ENCODE data around the gene RPL35. TPM values are rescaled to one million over a fixed set of nuclear protein-coding genes. Genes with fewer than 3 reads are reported as not detected.

RPL35 gene
- total and polyA plus RNA-seq, 7 experiments from 2014 or later, result 1,415 to 2,135 (median 1,872) TPM

- peaks cover 0 to 87% (median 7%) of the 10 kb centered on the region in 3 experiments for H3K36me3 ChIP-seq (ENCODE audit: control insufficient read depth in 2 of 3, insufficient read depth in 3 of 3, low read length in 3 of 3)
- ATAC-seq, result no peak
Observed at GRCh38 chr9:124886461-124886860, 24.7 kb upstream of the RPL35 start.

GRCh38 chr9:124885551-124885950 lies 23.8 kb upstream of the RPL35 start:
- Histone ChIP-seq H3K27me3 (ENCODE audit: control insufficient read depth in 2 of 2, insufficient read depth in 2 of 2, low read length in 2 of 2) (no peaks in the 10 kb centered on the region), H3K4me1 (ENCODE audit: control insufficient read depth in 2 of 2, insufficient read depth in 2 of 2, low read length in 2 of 2) (peaks cover 0 to 8% of the 10 kb centered on the region in 2 donors), H3K4me3 (ENCODE audit: low read length) (no peak overlapping the region), H3K36me3 (ENCODE audit: control insufficient read depth in 2 of 3, insufficient read depth in 3 of 3, low read length in 3 of 3) (peaks cover 0 to 87% (median 4%) of the 10 kb centered on the region in 3 experiments), H3K27ac (ENCODE audit: low read depth, low read length) (no peak overlapping the region), H3K9me3 (ENCODE audit: control insufficient read depth in 2 of 3, low read length in 3 of 3) (no peaks in the 10 kb centered on the region)
- ChIA-PET CTCF (interaction anchor here (1.0 kb wide), 1 partner anchor 33 kb away, joined by 3 read pairs; no protein-coding TSS in a partner anchor), POLR2A (no interaction called here)
- DNase-seq, result no peak
- Mint-ChIP-seq H3K36me3 (peaks cover 17 to 71% (median 50%) of the 10 kb centered on the region in 5 donors), H3K9me3 (no peaks in the 10 kb centered on the region), H3K27ac (no peak overlapping the region), H3K4me3 (peak overlapping the region in 1 of 10 donors; percentile 21), H3K27me3 (peaks cover 0 to 3% (median 0%) of the 10 kb centered on the region in 5 donors), H3K4me1 (peaks cover 0 to 6% (median 0%) of the 10 kb centered on the region in 7 donors)
- intact Hi-C loops (cut with micrococcal nuclease), result no loop called here
- no peak for ATAC-seq

More at GRCh38 chr9:124886461-124886860, 24.7 kb upstream of the RPL35 start:
- H3K27ac ChIP-seq (ENCODE audit: low read depth, low read length), result no peak overlapping the region
- H3K9me3 Mint-ChIP-seq, result no peaks in the 10 kb centered on the region
- DNase-seq, result no peak
- ChIA-PET CTCF (interaction anchor here (1.0 kb wide), 1 partner anchor 34 kb away, joined by 3 read pairs; no protein-coding TSS in a partner anchor), POLR2A (no interaction called here)
- H3K27me3 ChIP-seq (ENCODE audit: control insufficient read depth in 2 of 2, insufficient read depth in 2 of 2, low read length in 2 of 2), result no peaks in the 10 kb centered on the region
- intact Hi-C loops (cut with micrococcal nuclease), result no loop called here
- H3K9me3 ChIP-seq (ENCODE audit: control insufficient read depth in 2 of 3, low read length in 3 of 3), result no peaks in the 10 kb centered on the region
- no peaks in the 10 kb centered on the region for H3K4me1 ChIP-seq (ENCODE audit: control insufficient read depth in 2 of 2, insufficient read depth in 2 of 2, low read length in 2 of 2)
- H3K4me1 Mint-ChIP-seq, result peaks cover 0 to 6% (median 0%) of the 10 kb centered on the region in 7 donors
- no peak overlapping the region for H3K27ac Mint-ChIP-seq
- peaks cover 19 to 76% (median 55%) of the 10 kb centered on the region in 5 donors for H3K36me3 Mint-ChIP-seq
- H3K4me3 ChIP-seq (ENCODE audit: low read length), result no peak overlapping the region
- peaks cover 0 to 5% (median 0%) of the 10 kb centered on the region in 5 donors for H3K27me3 Mint-ChIP-seq
- no peak overlapping the region for H3K4me3 Mint-ChIP-seq

GRCh38 chr9:124884376-124884775 lies 22.6 kb upstream of the RPL35 start:
- POLR2A ChIA-PET, result no interaction called here
- peaks cover 13 to 60% (median 39%) of the 10 kb centered on the region in 5 donors for H3K36me3 Mint-ChIP-seq
- CTCF ChIA-PET, result no interaction called here
- Histone ChIP-seq H3K36me3 (ENCODE audit: control insufficient read depth in 2 of 3, insufficient read depth in 3 of 3, low read length in 3 of 3) (peaks cover 6 to 86% (median 7%) of the 10 kb centered on the region in 3 experiments), H3K27ac (ENCODE audit: low read depth, low read length) (no peak overlapping the region), H3K27me3 (ENCODE audit: control insufficient read depth in 2 of 2, insufficient read depth in 2 of 2, low read length in 2 of 2) (no peaks in the 10 kb centered on the region), H3K4me3 (ENCODE audit: low read length) (no peak overlapping the region), H3K4me1 (ENCODE audit: control insufficient read depth in 2 of 2, insufficient read depth in 2 of 2, low read length in 2 of 2) (peaks cover 0 to 9% of the 10 kb centered on the region in 2 donors), H3K9me3 (ENCODE audit: control insufficient read depth in 2 of 3, low read length in 3 of 3) (no peaks in the 10 kb centered on the region)
- intact Hi-C loops (cut with micrococcal nuclease), result no loop called here
- no peak overlapping the region for H3K27ac Mint-ChIP-seq
- H3K4me3 Mint-ChIP-seq, result no peak overlapping the region
- DNase-seq (no peak), ATAC-seq (no peak)
- peaks cover 0 to 6% (median 0%) of the 10 kb centered on the region in 7 donors for H3K4me1 Mint-ChIP-seq
- no peaks in the 10 kb centered on the region for H3K9me3 Mint-ChIP-seq
- no peaks in the 10 kb centered on the region for H3K27me3 Mint-ChIP-seq

GRCh38 chr9:124882231-124882630 lies 20.5 kb upstream of the RPL35 start:
- H3K4me3 Mint-ChIP-seq, result no peak overlapping the region
- ATAC-seq (no peak), DNase-seq (no peak)
- ChIA-PET CTCF (no interaction called here), POLR2A (no interaction called here)
- H3K27ac Mint-ChIP-seq, result no peak overlapping the region
- H3K27ac ChIP-seq (ENCODE audit: low read depth, low read length), result no peak overlapping the region
- no peaks in the 10 kb centered on the region for H3K9me3 Mint-ChIP-seq
- peaks cover 0 to 6% (median under 1%) of the 10 kb centered on the region in 7 donors for H3K4me1 Mint-ChIP-seq
- H3K9me3 ChIP-seq (ENCODE audit: control insufficient read depth in 2 of 3, low read length in 3 of 3), result no peaks in the 10 kb centered on the region
- no peaks in the 10 kb centered on the region for H3K27me3 ChIP-seq (ENCODE audit: control insufficient read depth in 2 of 2, insufficient read depth in 2 of 2, low read length in 2 of 2)
- intact Hi-C loops (cut with micrococcal nuclease), result no loop called here
- peaks cover 13 to 62% (median 35%) of the 10 kb centered on the region in 5 donors for H3K36me3 Mint-ChIP-seq
- no peaks in the 10 kb centered on the region for H3K27me3 Mint-ChIP-seq
- H3K4me1 ChIP-seq (ENCODE audit: control insufficient read depth in 2 of 2, insufficient read depth in 2 of 2, low read length in 2 of 2), result peaks cover 0 to 9% of the 10 kb centered on the region in 2 donors
- no peak overlapping the region for H3K4me3 ChIP-seq (ENCODE audit: low read length)
- H3K36me3 ChIP-seq (ENCODE audit: control insufficient read depth in 2 of 3, insufficient read depth in 3 of 3, low read length in 3 of 3), result peaks cover 9 to 86% (median 11%) of the 10 kb centered on the region in 3 experiments

- Mint-ChIP-seq H3K4me3 (no peak overlapping the region), H3K27me3 (no peaks in the 10 kb centered on the region), H3K9me3 (no peaks in the 10 kb centered on the region), H3K36me3 (peaks cover 12 to 58% (median 31%) of the 10 kb centered on the region in 5 donors), H3K4me1 (peaks cover 0 to 10% (median 6%) of the 10 kb centered on the region in 7 donors), H3K27ac (peak overlapping the region in 1 of 9 donors; percentile 9)
- peak in 1 of 9 donors; percentile 5 for DNase-seq
- Histone ChIP-seq H3K4me3 (ENCODE audit: low read length) (no peak overlapping the region), H3K36me3 (ENCODE audit: control insufficient read depth in 2 of 3, insufficient read depth in 3 of 3, low read length in 3 of 3) (peaks cover 9 to 86% (median 16%) of the 10 kb centered on the region in 3 experiments), H3K27ac (ENCODE audit: low read depth, low read length) (no peak overlapping the region), H3K27me3 (ENCODE audit: control insufficient read depth in 2 of 2, insufficient read depth in 2 of 2, low read length in 2 of 2) (no peaks in the 10 kb centered on the region), H3K9me3 (ENCODE audit: control insufficient read depth in 2 of 3, low read length in 3 of 3) (no peaks in the 10 kb centered on the region), H3K4me1 (ENCODE audit: control insufficient read depth in 2 of 2, insufficient read depth in 2 of 2, low read length in 2 of 2) (peaks cover 0 to 9% of the 10 kb centered on the region in 2 donors)
- intact Hi-C loops (cut with micrococcal nuclease), result no loop called here
- ATAC-seq, result no peak
- POLR2A ChIA-PET, result interaction anchor here (1.2 to 1.6 kb wide), 4 partner anchors 10 to 25 kb away, joined by 3 to 5 read pairs (median 4); partner anchors contain the start of gene ARPC5L
- CTCF ChIA-PET, result interaction anchor here (0.6 kb wide), 2 partner anchors 248 to 289 kb away, joined by 3 read pairs; no protein-coding TSS in a partner anchor
Observed at GRCh38 chr9:124881138-124881743, 19.5 kb upstream of the RPL35 start.

GRCh38 chr9:124880501-124880900 lies 18.7 kb upstream of the RPL35 start:
- no peaks in the 10 kb centered on the region for H3K27me3 ChIP-seq (ENCODE audit: control insufficient read depth in 2 of 2, insufficient read depth in 2 of 2, low read length in 2 of 2)
- intact Hi-C loops (cut with micrococcal nuclease), result no loop called here
- H3K27ac ChIP-seq (ENCODE audit: low read depth, low read length), result no peak overlapping the region
- ChIA-PET CTCF (interaction anchor here (0.6 to 0.8 kb wide), 3 partner anchors 56 to 305 kb away, joined by 3 read pairs; no protein-coding TSS in a partner anchor), POLR2A (interaction anchor here (1.2 to 1.6 kb wide), 4 partner anchors 10 to 24 kb away, joined by 3 to 5 read pairs (median 4); partner anchors contain the start of gene ARPC5L)
- Mint-ChIP-seq H3K27ac (no peak overlapping the region), H3K4me3 (no peak overlapping the region), H3K36me3 (peaks cover 5 to 51% (median 24%) of the 10 kb centered on the region in 5 donors), H3K27me3 (no peaks in the 10 kb centered on the region), H3K4me1 (peaks cover 0 to 10% (median 4%) of the 10 kb centered on the region in 7 donors), H3K9me3 (no peaks in the 10 kb centered on the region)
- H3K36me3 ChIP-seq (ENCODE audit: control insufficient read depth in 2 of 3, insufficient read depth in 3 of 3, low read length in 3 of 3), result peaks cover 15 to 86% (median 22%) of the 10 kb centered on the region in 3 experiments
- peak in 1 of 9 donors; percentile 1 for DNase-seq
- no peaks in the 10 kb centered on the region for H3K9me3 ChIP-seq (ENCODE audit: control insufficient read depth in 2 of 3, low read length in 3 of 3)
- no peak for ATAC-seq
- H3K4me3 ChIP-seq (ENCODE audit: low read length), result no peak overlapping the region
- peaks cover 0 to 10% of the 10 kb centered on the region in 2 donors for H3K4me1 ChIP-seq (ENCODE audit: control insufficient read depth in 2 of 2, insufficient read depth in 2 of 2, low read length in 2 of 2)
